Hypothalamus (tissue), 51 donors: ENCODE results near the gene EIF4E3.

Experiments used
- DNase-seq, 51 donors: peaks; one replicate each; lab custom pipeline; 2025; lab: John Stamatoyannopoulos, UW

The EIF4E3 gene

DNA sequence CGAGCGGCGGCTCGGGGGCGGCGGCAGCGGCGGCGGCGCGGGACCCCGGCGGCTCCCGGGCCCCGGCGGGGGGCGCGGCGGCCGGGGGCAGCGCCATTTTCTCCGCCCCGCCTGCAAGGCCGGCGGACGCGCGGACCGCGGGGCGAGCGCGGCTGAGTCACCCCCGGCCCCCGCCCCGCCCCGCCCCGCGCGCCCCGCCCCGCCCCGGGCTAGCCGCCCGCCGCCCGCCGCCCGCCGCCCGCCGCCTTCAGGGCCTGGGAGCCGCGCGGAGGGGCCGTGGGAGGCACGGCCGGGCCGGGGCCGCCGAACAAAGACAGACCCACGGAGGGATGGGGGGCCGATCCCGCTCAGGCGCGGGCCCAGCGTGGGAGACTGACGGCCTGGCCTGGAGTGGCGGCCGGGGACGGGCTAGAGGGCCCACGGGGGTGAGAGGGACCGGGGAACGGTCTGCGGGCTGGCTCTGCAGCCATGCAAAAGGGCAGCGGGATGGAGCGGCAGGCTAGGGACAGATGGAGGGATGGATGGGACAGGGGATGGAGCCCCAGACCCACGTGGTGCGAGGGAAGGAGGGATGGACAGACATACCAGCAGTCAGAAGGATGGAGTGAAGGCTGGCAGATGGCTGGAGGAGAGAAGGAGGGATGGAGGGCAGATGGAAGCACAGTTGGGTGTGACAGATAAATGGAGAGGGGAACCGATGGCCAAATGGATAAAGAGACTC lies at the start of gene EIF4E3:
TSS of gene EIF4E3 (minus strand) at position 132 of the 721 bp plus-strand sequence. CDS start at position 97, 35 bp downstream.
- peak in 25 of 51 donors; percentile 8 to 69 (median 27) for DNase-seq

GRCh38 chr3:71771884-71772283 lies 46.7 kb upstream of the EIF4E3 start:
- no peak for DNase-seq

GRCh38 chr3:71771126-71771525 lies 45.9 kb upstream of the EIF4E3 start:
- no peak for DNase-seq

DNA sequence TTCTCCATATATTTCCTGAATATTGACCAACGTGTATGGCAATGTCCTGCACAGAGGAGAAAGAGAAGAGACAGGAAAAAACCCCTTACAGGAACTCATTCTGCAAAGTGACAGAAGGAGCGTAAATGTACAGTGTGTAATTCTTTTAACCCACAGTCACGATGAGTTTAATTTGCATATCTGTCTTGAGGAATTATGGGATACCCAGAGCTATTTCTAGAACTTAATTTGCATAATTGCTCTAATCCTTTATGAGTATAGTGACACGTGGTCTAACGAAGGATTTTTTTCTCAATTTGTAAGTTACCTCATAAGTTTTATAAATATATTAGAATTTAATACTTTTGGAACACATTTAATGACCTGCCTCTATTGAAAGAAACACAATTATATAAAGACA lies 38.2 kb upstream of the EIF4E3 start:
- no peak for DNase-seq

GRCh38 chr3:71760140-71760539 lies 34.9 kb upstream of the EIF4E3 start:
- no peak for DNase-seq

DNA sequence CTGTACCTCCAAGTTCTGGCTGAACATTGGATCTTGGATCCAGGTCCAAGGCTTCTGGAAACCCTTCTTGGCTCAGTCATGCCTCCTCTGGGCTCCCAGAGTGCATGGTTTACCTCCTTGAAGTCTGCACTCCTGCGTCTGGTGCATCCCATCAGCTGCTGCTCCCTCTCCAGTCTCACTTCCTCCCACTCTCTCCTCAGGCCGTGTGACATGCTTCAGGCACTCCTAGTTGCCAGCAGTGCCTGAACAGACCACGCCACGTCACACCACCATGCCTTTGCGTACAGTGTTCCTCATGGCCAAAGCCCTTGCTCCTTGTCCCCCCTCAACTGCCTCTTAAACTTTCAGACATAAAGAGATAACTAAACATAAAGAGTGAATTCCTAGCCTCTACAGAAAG lies 34.2 kb upstream of the EIF4E3 start:
- no peak for DNase-seq

GRCh38 chr3:71758091-71758490 lies 32.9 kb upstream of the EIF4E3 start:
- DNase-seq = no peak

GRCh38 chr3:71754610-71755253 lies 29.5 kb upstream of the EIF4E3 start:
- no peak for DNase-seq

GRCh38 chr3:71753701-71754609 lies 28.8 kb upstream of the EIF4E3 start, which contains the start of gene GPR27:
TSS of gene GPR27 (plus strand) at chr3:71753855. CDS start at chr3:71754050, 195 bp downstream.
- peak in 3 of 51 donors; percentile 33 to 40 (median 33) for DNase-seq

DNA sequence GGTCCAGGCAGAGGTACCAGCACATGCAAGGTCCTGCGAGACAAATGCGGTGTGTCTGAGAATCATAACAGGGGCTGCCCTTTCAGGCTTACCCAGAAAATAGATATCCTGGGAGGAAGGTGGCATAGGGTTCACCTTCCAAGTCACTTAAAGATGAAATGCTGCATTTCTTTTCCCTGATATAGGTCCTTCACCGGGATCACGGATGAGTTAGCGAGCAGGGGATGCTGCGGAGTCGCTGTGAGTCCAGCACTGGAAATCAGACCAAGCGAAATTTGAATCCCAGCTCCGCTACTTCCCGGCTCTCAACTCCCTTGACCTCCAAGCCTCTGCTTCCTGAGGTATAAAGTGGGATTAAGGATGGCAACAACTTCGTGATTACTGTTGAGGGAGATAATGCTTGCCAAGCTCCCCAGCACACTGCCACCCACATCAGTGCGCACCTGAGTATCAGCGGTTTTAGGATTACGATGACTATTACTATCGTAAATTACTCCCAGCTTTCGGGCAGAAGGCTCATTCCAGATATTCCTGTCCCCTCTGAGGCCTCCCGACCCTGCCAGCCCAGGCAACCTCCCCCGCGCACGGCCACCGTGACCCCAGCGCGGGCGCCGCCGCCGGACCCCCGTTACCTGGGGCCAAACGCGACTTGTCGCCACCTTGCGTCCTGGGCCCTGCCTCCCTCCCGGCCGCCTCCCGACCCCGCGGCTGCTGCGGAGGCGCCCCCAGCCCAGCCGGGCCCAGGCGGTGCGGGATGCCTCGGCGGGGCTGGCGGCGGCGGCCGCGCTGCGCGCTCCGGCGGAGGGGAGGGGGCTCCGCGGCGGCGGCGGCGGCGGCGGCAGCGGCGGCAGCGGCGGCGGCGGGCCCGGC lies 27.9 kb upstream of the EIF4E3 start:
- peak in 3 of 51 donors; percentile 13 to 52 (median 34) for DNase-seq

DNA sequence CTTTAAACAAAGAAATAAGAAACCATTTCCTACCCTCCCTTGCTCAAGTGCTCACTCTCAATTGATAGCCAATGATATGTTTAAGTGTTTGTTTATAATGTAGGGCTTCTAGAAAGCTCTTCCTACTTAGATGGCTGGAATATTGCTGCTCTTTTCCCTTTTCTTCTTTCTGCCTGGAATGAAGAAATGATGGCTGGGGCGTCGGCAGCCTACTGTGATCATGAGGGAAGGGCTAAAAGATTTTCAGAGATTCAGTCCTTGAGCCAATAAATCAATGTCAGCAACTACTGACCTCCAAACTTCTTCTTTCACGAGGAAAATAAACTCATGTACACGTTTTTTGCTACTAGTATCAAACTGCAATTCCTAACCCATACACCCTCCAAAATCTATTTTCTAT lies 26.4 kb upstream of the EIF4E3 start:
- DNase-seq = no peak

DNA sequence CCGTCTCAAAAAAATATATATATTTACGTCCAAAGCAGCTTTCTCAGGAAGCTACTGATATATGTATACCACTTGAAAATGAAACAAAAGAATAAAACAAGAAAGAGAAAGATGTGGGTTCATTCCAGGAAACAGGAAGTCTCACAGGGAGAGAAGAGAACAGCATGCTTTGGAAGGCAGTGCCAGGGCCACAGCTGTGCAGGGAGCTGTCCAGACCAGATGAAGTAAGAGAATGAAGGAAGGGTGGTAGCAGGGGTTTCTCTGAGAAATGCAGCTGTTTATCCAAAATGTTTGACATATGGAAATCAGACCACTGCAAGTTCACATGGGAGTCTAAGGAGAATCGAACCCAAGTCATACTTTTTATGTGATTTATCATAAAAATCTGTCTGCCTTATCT lies 19.5 kb upstream of the EIF4E3 start:
- no peak for DNase-seq

GRCh38 chr3:71742621-71743020 lies 17.4 kb upstream of the EIF4E3 start:
- DNase-seq = no peak

DNA sequence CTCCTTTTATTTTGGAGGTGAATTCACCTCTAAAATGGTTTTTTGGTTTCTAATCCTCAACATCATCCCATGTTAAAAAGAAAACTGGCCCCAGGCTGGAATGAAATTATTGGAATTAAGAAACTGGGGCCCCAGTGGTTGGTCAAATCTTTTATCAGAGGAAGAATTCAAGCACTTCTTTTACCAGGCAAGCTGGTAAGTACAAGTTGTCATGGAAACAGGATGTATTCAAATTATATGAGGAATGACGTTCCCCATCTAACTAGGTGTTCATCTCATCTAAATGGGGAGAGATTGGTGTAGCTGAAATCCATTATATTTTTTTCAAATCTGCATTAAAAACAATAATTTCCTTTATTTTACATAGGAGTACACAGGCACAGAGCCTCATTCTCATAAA lies 9.7 kb upstream of the EIF4E3 start:
- DNase-seq = no peak

DNA sequence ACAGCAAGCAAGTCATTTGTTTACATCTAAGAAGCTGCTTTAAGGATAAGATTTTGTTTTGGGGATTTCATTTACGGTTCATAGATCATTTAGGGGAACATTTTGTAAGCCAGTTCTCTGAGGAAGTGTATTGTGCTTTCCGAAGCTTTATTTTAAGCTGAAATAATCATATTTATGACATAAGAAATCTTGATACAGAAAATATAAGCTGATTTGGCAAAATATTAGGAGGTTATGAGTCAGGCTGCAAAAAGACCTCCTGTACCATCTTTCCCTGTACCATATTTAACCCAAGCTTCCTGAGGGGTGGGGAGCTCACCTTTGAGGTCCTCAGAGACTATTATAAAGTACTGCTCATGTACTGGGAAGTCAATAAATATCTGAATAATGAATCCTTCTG lies 8.1 kb upstream of the EIF4E3 start:
- no peak for DNase-seq

DNA sequence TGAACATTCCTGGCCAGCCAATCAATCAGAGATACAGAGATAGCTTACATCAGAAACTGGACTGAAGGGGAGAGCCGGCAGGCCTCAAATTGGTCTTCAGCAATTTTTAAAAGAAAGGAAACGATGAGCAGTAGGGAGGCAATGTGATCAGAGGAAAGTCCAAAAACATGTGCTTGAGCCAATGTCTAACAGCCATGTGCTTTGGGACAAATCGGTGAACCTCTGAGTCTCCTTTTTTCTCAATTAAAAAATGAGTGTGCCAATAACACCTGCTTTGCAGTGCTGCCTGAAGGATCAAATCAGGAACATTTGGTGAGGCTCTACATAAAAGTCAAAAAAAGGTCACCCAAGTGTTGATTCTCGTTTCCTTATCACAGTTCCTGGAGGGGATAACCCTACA lies 7.4 kb upstream of the EIF4E3 start:
- DNase-seq = no peak

- DNase-seq = peak in 22 of 51 donors; percentile 7 to 77 (median 27)
Measured at GRCh38 chr3:71728632-71729342, 3.6 kb upstream of the EIF4E3 start.

- DNase-seq = peak in 1 of 51 donors; percentile 42
Measured at GRCh38 chr3:71726146-71726545, 944 bp upstream of the EIF4E3 start.

- DNase-seq = peak in 16 of 51 donors; percentile 8 to 60 (median 26)
Measured at GRCh38 chr3:71724584-71725270, 475 bp downstream of the EIF4E3 start.
